ENCODE data around the gene CYP4F22. TPM values are rescaled to one million over a fixed set of nuclear protein-coding genes. Genes with fewer than 3 reads are reported as not detected.
"Not testable (repeated sequence)": the region's sequence is repeated elsewhere in the genome, so short reads cannot be mapped to it uniquely, and the experiment has no call there.

The CYP4F22 gene
- total RNA-seq, 2 donors from 2014 or later, result not detected

DNA sequence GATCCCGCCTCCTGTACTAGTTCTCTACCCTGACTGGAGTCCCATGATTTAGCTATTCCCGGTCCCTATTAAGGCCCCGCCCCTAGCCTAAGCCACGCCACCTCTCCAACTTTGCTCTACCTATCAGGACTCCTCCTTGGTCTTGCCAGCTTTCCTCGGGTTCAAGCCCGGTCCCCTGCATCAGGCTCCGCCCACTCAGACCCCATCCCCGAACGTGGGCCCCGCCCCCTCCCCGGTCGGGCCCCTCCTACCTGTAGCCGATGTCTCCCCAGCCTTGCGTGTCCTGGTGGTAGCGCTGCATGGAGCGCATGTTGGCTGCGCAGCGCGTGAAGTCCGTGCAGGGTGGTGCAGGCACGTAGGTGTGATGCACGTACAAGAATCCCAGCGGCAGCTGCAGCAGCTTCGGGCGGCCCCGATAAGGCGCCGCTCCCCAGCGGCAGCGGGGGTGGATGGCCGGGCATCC, 36.7 kb upstream of the CYP4F22 start:
- peaks cover 0 to 19% of the 10 kb centered on the region in 2 donors for H3K27me3 ChIP-seq
- peaks cover 8% of the 10 kb centered on the region for H3K4me1 ChIP-seq
- WGBS, 2 donors, result 47 to 61% methylated on average over 17 to 31 of the region's 31 CpGs
- no peaks in the 10 kb centered on the region for H3K9me3 ChIP-seq
- H3K36me3 ChIP-seq (replicated peaks in 1 of 2; ENCODE audit: insufficient read depth in 1 of 2, low read depth in 2 of 2), result no peaks in the 10 kb centered on the region
- no peak for ATAC-seq
- DNase-seq, result no peak
- no peak overlapping the region for H3K4me3 ChIP-seq
- intact Hi-C loops (cut with DNase I), result no loop called here
- TF ChIP-seq, protein P1, sequence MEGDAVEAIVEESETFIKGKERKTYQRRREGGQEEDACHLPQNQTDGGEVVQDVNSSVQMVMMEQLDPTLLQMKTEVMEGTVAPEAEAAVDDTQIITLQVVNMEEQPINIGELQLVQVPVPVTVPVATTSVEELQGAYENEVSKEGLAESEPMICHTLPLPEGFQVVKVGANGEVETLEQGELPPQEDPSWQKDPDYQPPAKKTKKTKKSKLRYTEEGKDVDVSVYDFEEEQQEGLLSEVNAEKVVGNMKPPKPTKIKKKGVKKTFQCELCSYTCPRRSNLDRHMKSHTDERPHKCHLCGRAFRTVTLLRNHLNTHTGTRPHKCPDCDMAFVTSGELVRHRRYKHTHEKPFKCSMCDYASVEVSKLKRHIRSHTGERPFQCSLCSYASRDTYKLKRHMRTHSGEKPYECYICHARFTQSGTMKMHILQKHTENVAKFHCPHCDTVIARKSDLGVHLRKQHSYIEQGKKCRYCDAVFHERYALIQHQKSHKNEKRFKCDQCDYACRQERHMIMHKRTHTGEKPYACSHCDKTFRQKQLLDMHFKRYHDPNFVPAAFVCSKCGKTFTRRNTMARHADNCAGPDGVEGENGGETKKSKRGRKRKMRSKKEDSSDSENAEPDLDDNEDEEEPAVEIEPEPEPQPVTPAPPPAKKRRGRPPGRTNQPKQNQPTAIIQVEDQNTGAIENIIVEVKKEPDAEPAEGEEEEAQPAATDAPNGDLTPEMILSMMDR (IDR thresholded peaks at IDR 0.05), result no peak
- no peak for TF ChIP-seq POLR2A (IDR thresholded peaks at IDR 0.05)
- no peak overlapping the region for H3K27ac ChIP-seq

DNA sequence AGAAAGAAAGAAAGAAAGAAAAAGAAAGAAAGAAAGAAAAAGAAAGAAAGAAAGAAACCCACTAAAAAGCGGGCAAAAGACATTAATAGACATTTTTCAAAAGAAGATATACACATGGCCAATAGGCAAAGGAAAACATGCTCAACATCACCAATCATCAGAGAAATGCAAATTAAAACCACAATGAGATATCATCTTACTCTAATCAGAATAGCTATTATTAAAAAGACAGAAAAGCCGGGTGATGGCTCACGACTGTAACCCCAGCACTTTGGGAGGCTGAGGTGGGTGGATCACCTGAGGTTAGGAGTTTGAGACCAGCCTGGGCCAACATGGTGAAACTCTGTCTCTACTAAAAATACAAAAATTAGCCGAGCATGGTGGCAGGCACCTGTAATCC, 34.5 kb upstream of the CYP4F22 start:
- H3K4me3 ChIP-seq; ATAC-seq; intact Hi-C loops (cut with DNase I); DNase-seq; H3K36me3 ChIP-seq (replicated peaks in 1 of 2; ENCODE audit: insufficient read depth in 1 of 2, low read depth in 2 of 2); H3K4me1 ChIP-seq; H3K9me3 ChIP-seq; H3K27ac ChIP-seq: not testable (repeated sequence)
- 71 to 72% methylated on average over 4 of the region's 4 CpGs for WGBS, 2 donors
- H3K27me3 ChIP-seq, result peaks cover 0 to 16% of the 10 kb centered on the region in 2 donors

DNA sequence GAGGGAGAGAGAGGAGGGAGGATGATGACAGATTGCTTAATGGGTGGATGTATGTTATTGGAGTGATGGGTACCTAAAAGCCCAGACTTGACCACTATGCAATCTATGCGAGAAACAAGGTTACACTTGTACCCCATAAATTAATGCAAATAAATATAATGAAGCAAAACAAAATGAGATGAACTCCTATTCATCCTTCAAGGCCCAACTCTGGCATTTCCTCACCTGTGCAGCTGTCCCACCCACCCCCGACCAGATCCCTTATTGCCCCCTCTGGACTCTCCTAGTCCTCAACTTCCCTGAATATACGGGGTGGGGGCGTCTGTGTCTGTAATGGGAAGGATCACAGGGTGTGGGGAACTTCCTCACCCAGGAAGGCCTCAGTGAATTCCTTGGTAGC, 33.2 kb upstream of the CYP4F22 start:
- no peaks in the 10 kb centered on the region for H3K9me3 ChIP-seq
- TF ChIP-seq, protein P1 (IDR thresholded peaks at IDR 0.05), result no peak
- H3K4me1 ChIP-seq, result peaks cover 4% of the 10 kb centered on the region
- no peak overlapping the region for H3K27ac ChIP-seq
- H3K27me3 ChIP-seq, result peaks cover 0 to 5% of the 10 kb centered on the region in 2 donors
- H3K4me3 ChIP-seq, result no peak overlapping the region
- no peak for ATAC-seq
- H3K36me3 ChIP-seq (replicated peaks in 1 of 2; ENCODE audit: insufficient read depth in 1 of 2, low read depth in 2 of 2), result no peaks in the 10 kb centered on the region
- no peak for DNase-seq
- intact Hi-C loops (cut with DNase I), result no loop called here
- 54 to 62% methylated on average over 4 of the region's 4 CpGs for WGBS, 2 donors

DNA sequence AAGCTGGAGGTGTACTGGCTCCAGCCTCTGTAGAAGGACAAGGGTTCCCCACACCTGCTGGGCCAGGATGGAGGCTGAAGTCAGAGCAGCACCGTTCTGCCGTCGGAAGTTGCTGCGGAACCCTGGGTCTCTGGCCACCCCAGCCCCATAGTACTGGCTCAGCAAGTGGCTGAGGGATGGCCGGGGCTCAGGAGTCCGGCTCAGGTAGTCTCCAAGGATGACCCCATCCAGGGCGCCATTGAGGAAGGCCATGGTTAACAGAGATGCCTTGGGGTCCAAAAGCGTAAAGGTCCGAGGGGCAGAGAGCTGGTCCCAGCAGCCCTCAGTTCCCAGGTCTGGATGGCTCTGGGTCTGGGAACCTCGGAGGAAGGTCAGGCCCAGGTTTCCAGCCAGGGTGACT, 32.7 kb upstream of the CYP4F22 start:
- no peak overlapping the region for H3K27ac ChIP-seq
- no peaks in the 10 kb centered on the region for H3K36me3 ChIP-seq (replicated peaks in 1 of 2; ENCODE audit: insufficient read depth in 1 of 2, low read depth in 2 of 2)
- H3K27me3 ChIP-seq, result peaks cover 0 to 5% of the 10 kb centered on the region in 2 donors
- WGBS, 2 donors, result 96 to 100% methylated on average over 1 to 10 of the region's 10 CpGs
- H3K4me3 ChIP-seq, result no peak overlapping the region
- no peak for TF ChIP-seq POLR2A (IDR thresholded peaks at IDR 0.05)
- TF ChIP-seq, protein P1 (IDR thresholded peaks at IDR 0.05), result no peak
- no peaks in the 10 kb centered on the region for H3K9me3 ChIP-seq
- H3K4me1 ChIP-seq, result peaks cover 6% of the 10 kb centered on the region
- no peak for DNase-seq
- no peak for ATAC-seq
- intact Hi-C loops (cut with DNase I), result no loop called here

DNA sequence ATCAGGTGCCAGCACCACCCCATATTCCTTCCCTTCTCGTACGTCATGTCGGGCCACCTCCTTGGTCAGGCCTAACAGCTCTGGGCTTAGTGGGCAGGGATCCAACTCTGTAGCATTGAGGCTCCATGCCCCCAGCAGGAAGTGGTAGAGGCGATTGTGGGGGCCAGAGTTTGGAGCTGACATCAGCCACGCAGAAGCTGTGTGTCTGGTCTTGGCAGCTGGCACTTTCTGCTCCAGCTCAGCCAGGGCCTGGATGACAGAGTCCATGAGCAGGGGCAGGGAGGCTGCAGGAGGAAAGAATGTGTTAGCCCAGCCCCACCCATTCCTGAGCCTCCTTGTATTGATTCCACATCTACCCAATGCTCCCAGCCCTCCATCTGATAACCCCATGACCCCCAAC, 32.0 kb upstream of the CYP4F22 start:
- TF ChIP-seq POLR2A (IDR thresholded peaks at IDR 0.05), result no peak
- TF ChIP-seq, protein P1 (IDR thresholded peaks at IDR 0.05), result no peak
- intact Hi-C loops (cut with DNase I), result no loop called here
- 60 to 96% methylated on average over 4 to 5 of the region's 5 CpGs for WGBS, 2 donors
- Histone ChIP-seq H3K27me3 (peaks cover 0 to 5% of the 10 kb centered on the region in 2 donors), H3K9me3 (no peaks in the 10 kb centered on the region), H3K27ac (no peak overlapping the region), H3K4me1 (peaks cover 6% of the 10 kb centered on the region), H3K36me3 (replicated peaks in 1 of 2; ENCODE audit: insufficient read depth in 1 of 2, low read depth in 2 of 2) (no peaks in the 10 kb centered on the region), H3K4me3 (no peak overlapping the region)
- ATAC-seq (no peak), DNase-seq (no peak)

All from body of pancreas (tissue), 4 donors.